ENCODE measurements around the gene R3HDM2. TPM values are rescaled to one million over a fixed set of nuclear protein-coding genes. Genes with fewer than 3 reads are reported as not detected.
A peak's percentile ranks its signal among the peaks of the same experiment; 100 is the strongest.

R3HDM2 gene
- total and polyA plus RNA-seq, 2 donors (not counting 1 experiment from before 2014, with no cell fraction given), result 104 to 129 TPM

- Mint-ChIP-seq H3K4me1 (peaks cover 30% of the 10 kb centered on the region), H3K4me3 (no peak overlapping the region), H3K9me3 (ENCODE audit: insufficient read depth) (no peaks in the 10 kb centered on the region), H3K27me3 (no peaks in the 10 kb centered on the region), H3K27ac (peak overlapping the region; percentile 27)
- Histone ChIP-seq H3K27ac (ENCODE audit: low read length in 2 of 2) (no peak overlapping the region), H3K79me2 (ENCODE audit: control insufficient read depth, insufficient read depth, low read length) (no peaks in the 10 kb centered on the region), H3K36me3 (replicated peaks in 1 of 2; ENCODE audit: control extremely low read depth in 1 of 2, control insufficient read depth in 1 of 2, extremely low read depth in 1 of 2, insufficient read depth in 2 of 2, low read length in 1 of 2) (peaks cover 0 to 47% of the 10 kb centered on the region in 2 experiments), H3K27me3 (replicated peaks in 1 of 4; ENCODE audit: control extremely low read depth in 1 of 4, control insufficient read depth in 3 of 4, insufficient read depth in 4 of 4, low read length in 3 of 4) (no peaks in the 10 kb centered on the region), H2AFZ (ENCODE audit: insufficient read depth, low read depth, low read length, poor library complexity, severe bottlenecking) (no peak overlapping the region), H3K4me2 (replicated peaks; ENCODE audit: low read depth, low read length, poor library complexity, severe bottlenecking) (no peak overlapping the region), H3K4me3 (ENCODE audit: control extremely low read depth in 1 of 5, extremely low read depth in 1 of 5, insufficient read depth in 1 of 5, low read depth in 2 of 5, low read length in 4 of 5) (no peak overlapping the region), H3K9me3 (ENCODE audit: control extremely low read depth in 1 of 3, control insufficient read depth in 2 of 3, insufficient read depth in 1 of 3, low read length in 2 of 3) (no peaks in the 10 kb centered on the region), H3K4me1 (ENCODE audit: control insufficient read depth in 2 of 2, insufficient read depth in 2 of 2, low read length in 2 of 2) (peaks cover 15 to 17% of the 10 kb centered on the region in 2 donors), H4K20me1 (ENCODE audit: control insufficient read depth, insufficient read depth, low read length, poor library complexity, severe bottlenecking) (no peaks in the 10 kb centered on the region), H3K9ac (ENCODE audit: low read length) (no peak overlapping the region)
- DNase-seq (no peak), ATAC-seq (ENCODE audit: low read depth) (no peak)
- intact Hi-C loops (cut with micrococcal nuclease), result no loop called here
- CTCF ChIA-PET, result interaction anchor here (0.8 to 1.2 kb wide), 4 partner anchors 10 to 65 kb away, joined by 3 to 5 read pairs (median 3); no protein-coding TSS in a partner anchor
- no peak for TF ChIP-seq CTCF (IDR thresholded peaks at IDR 0.05)
- no peak for TF ChIP-seq EZH2 (IDR thresholded peaks at IDR 0.05; ENCODE audit: borderline replicate concordance, insufficient read depth, low read depth, low read length, poor library complexity, severe bottlenecking)
- WGBS (ENCODE audit: insufficient coverage), result 94% methylated on average over 11 of the region's 15 CpGs
- POLR2A ChIA-PET, result interaction anchor here (0.6 kb wide), 1 partner anchor 140 kb away, joined by 3 read pairs; no protein-coding TSS in a partner anchor
Observed at GRCh38 chr12:57278465-57279381, 152.1 kb downstream of the R3HDM2 start.

Data from B cell (primary cell).